Subcutaneous abdominal adipose tissue (tissue), 5 donors: ENCODE data around the gene ZNF92.
"Not testable (repeated sequence)": the region's sequence is repeated elsewhere in the genome, so short reads cannot be mapped to it uniquely, and the experiment has no call there.

Source experiments
- H3K27ac ChIP-seq: one replicate; pipeline ENCODE4 v1.7.0; 2013; ENCODE audit warnings: low read depth, mild to moderate bottlenecking, inconsistent platforms, low read length, moderate library complexity
- H3K27me3 ChIP-seq, 5 donors: one replicate each; pipeline ENCODE4 v1.7.0; 2013; ENCODE audit warnings: low read length in 5 of 5, inconsistent platforms in 1 of 5; ENCODE audit not compliant: control insufficient read depth in 5 of 5, insufficient read depth in 4 of 5
- H3K36me3 ChIP-seq, 5 donors: one replicate each; pipeline ENCODE4 v1.7.0; 2013; ENCODE audit warnings: low read length in 5 of 5; ENCODE audit not compliant: control insufficient read depth in 5 of 5, insufficient read depth in 5 of 5
- H3K4me1 ChIP-seq, 5 donors: one replicate each; pipeline ENCODE4 v1.7.0; 2013; ENCODE audit warnings: low read length in 5 of 5, mild to moderate bottlenecking in 3 of 5, moderate library complexity in 1 of 5; ENCODE audit not compliant: control insufficient read depth in 5 of 5, insufficient read depth in 5 of 5
- H3K4me3 ChIP-seq, 5 donors: one replicate each; pipeline ENCODE4 v1.7.0; 2013; ENCODE audit warnings: low read length in 5 of 5, low read depth in 1 of 5
- H3K9ac ChIP-seq, 5 donors: one replicate each; pipeline ENCODE4 v1.7.0; 2013; ENCODE audit warnings: low read length in 5 of 5, mild to moderate bottlenecking in 4 of 5, moderate library complexity in 3 of 5
- H3K9me3 ChIP-seq, 5 donors: one replicate each; pipeline ENCODE4 v1.7.0; 2013; ENCODE audit warnings: low read length in 5 of 5; ENCODE audit not compliant: control insufficient read depth in 5 of 5
- donor health status: healthy.
- donor health status: healthy.
- donor health status: healthy.
- donor health status: healthy.
- donor health status: healthy.

ZNF92 gene

DNA sequence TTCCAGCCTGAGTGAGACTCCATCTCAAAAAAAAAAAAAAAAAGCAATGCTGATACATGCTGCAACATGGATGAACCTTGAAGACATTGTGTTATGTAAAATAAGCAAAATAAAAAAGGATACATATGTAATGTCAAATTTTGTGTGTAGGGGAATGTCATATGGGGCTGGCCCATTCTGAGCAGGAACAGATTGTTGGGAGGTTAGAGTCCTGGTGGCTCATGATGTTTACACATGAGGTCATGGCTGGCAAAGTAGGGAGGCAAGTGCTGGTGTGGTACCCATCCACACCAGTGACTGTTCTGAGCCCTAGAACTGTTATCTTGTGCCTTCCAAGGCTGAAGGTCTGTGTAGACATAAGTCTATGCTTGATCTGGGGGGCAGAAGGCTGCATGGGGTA, 37.6 kb downstream of the ZNF92 start:
- H3K27me3 ChIP-seq, result no peaks in the 10 kb centered on the region
- H3K36me3 ChIP-seq, result no peaks in the 10 kb centered on the region
- no peak overlapping the region for H3K27ac ChIP-seq
- no peak overlapping the region for H3K9ac ChIP-seq
- H3K9me3 ChIP-seq, result peaks cover 0 to 13% (median 2%) of the 10 kb centered on the region in 5 donors
- H3K4me3 ChIP-seq, result no peak overlapping the region
- H3K4me1 ChIP-seq, result no peaks in the 10 kb centered on the region

DNA sequence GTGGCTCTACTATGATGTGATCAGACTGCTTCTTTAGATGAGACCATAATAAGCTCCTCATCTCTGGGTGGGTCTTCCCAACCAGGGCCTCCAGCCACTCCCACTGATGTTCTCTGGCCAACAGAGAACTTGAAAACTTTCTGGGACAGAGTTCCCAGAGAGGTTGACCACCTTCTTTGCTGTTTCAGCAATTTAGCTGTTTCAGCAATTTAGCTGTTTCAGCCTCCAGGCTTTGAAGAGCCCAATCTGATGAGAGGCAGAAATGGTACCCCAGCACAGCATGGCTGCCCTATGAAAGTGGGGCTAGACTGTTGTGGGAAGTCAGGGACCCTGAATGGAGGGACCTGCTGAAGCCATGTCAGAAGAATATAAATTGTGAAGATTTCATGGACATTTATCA, 49.0 kb downstream of the ZNF92 start:
- no peak overlapping the region for H3K4me3 ChIP-seq
- no peak overlapping the region for H3K9ac ChIP-seq
- no peaks in the 10 kb centered on the region for H3K4me1 ChIP-seq
- no peak overlapping the region for H3K27ac ChIP-seq
- H3K9me3 ChIP-seq, result peaks cover 3 to 16% (median 9%) of the 10 kb centered on the region in 5 donors
- no peaks in the 10 kb centered on the region for H3K27me3 ChIP-seq
- H3K36me3 ChIP-seq, result no peaks in the 10 kb centered on the region

DNA sequence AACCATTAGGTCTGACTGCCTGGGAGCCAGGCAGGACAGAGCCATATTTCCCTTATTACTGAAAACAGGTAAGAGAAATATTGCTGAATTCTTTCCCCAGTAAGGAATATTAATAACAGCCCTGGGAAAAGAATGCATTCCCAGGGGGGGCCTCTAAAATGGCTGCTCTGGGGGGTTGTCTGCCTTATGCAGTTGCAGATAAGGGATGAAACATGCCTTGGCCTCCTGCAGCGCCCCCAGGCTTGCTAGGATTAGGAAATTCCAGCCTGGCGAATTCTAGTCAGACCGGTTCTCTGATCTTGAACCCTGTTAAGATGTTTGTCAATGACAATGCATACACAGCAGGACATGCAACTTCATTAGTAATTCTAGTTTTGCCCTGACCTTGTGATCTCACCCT, 49.6 kb downstream of the ZNF92 start:
- H3K36me3 ChIP-seq, H3K27me3 ChIP-seq, H3K4me3 ChIP-seq, H3K4me1 ChIP-seq, H3K27ac ChIP-seq, H3K9ac ChIP-seq: not testable (repeated sequence)
- H3K9me3 ChIP-seq, result peaks cover 3 to 16% (median 9%) of the 10 kb centered on the region in 5 donors

DNA sequence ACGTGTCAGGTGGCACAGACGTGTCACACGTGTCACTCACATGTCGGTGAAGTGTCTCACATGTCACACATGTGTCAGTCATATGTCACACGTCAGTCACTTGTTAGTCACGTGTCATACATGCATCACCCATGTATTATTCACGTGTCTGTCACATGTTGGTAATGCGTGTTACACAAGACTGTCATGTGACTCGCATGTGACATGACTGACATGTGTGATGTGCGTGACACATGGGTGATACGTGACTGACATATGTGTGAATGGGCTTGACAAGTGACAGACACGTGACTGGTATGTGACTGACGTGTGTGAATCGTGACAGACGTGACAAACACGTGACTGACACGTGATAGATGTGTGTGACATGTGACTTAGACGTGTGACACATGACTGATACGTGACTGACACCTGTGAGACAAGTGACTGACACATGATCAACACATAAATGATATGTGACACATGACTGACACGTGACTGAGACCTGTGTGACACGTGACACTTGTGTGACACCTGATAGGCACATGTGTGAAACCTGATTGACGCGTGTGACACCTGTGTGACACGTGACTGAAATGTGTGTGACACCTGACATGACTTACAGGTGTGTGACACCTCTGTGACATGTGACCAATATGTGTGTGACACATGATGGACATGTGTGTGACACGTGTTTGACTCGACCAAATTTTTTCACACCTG, 56.1 kb downstream of the ZNF92 start:
- Histone ChIP-seq H3K4me3 (no peak overlapping the region), H3K9ac (no peak overlapping the region), H3K9me3 (peaks cover 0 to 17% (median 0%) of the 10 kb centered on the region in 5 donors)

DNA sequence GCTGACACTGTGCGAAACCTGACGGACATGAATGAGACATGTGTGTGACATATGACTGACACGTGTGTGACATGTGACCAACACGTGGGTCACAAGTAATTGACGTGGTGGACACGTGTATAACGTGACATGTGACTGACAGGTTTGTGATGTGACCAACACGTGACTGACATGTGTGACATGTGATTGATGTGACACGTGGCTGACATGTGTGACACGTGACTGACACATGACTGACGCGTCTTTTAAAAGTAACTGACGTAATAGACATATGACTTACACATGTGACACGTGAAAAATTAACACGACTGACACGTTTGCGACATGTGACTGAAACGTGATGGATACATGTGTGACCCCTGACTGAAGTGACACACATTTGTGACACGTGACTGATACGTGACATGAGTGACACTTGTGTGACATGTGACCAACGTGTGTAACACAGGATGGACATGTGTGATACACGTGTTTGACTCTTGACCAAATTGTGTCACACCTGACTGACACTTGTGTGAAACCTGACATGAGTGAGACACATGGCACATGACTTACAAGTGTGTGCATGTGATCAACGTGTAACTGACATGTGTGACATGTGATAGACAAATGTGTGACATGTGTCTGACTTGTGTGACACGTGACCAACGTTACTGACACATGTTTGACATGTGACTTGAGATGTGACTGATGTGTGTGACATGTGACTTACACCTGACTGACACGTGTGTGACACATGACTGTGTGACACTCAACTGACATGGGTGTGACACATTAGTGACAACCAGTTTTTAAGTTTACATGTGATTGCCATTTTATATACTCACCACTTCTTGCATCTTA, 56.9 kb downstream of the ZNF92 start:
- Histone ChIP-seq H3K36me3 (no peaks in the 10 kb centered on the region), H3K9ac (no peak overlapping the region), H3K4me1 (no peaks in the 10 kb centered on the region), H3K27me3 (no peaks in the 10 kb centered on the region), H3K27ac (no peak overlapping the region), H3K4me3 (no peak overlapping the region), H3K9me3 (peaks cover 0 to 17% (median 0%) of the 10 kb centered on the region in 5 donors)

More for the DNA sequence above, 56.1 kb downstream of the ZNF92 start:
- Histone ChIP-seq H3K27ac (no peak overlapping the region), H3K27me3 (no peaks in the 10 kb centered on the region), H3K4me1 (no peaks in the 10 kb centered on the region), H3K36me3 (no peaks in the 10 kb centered on the region)

DNA sequence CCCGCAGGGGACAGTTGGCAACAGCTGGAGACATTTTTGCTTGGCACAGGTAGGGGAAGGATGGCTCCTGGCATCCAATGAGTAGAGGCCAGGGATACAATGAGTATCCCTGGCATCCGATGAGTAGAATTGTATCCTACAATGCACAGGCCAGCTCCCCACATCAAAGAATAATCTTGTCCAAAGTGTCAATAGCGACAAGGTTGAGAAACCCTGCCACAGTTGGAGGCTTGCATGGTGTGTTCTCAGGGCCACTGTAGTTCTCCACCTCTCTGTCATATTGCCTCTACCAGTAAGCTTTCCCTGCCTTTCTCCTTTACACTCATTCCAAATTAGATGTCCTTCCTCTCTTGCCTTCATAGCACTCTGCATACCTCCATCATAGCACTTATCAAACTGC, 60.7 kb downstream of the ZNF92 start:
- Histone ChIP-seq H3K9me3 (peaks cover 0 to 12% (median 0%) of the 10 kb centered on the region in 5 donors), H3K36me3 (no peaks in the 10 kb centered on the region), H3K27ac (no peak overlapping the region), H3K27me3 (no peaks in the 10 kb centered on the region), H3K4me3 (no peak overlapping the region), H3K9ac (no peak overlapping the region), H3K4me1 (peaks cover 0 to 2% (median 0%) of the 10 kb centered on the region in 5 donors)

DNA sequence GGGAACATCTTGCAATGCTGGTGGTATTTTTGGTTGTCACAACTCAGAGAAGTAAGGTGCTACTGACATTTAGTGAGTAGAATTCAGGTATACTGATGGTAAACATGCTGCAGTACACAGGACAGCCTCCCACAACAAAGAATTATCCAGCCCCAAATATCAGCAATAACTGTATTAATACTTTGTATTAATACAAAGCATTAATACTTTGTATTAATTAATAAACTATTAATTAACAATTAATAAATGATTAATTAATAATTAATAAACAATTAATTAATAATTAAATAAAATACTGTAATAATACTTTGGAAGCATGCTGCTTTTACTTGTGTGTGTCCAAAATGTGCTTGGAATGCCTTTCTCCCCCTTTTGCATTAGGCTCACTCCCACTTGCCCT, 62.5 kb downstream of the ZNF92 start:
- H3K27ac ChIP-seq, result no peak overlapping the region
- no peak overlapping the region for H3K9ac ChIP-seq
- H3K36me3 ChIP-seq, result no peaks in the 10 kb centered on the region
- H3K4me3 ChIP-seq, result no peak overlapping the region
- peaks cover 0 to 2% (median 0%) of the 10 kb centered on the region in 5 donors for H3K4me1 ChIP-seq
- no peaks in the 10 kb centered on the region for H3K27me3 ChIP-seq
- H3K9me3 ChIP-seq, result no peaks in the 10 kb centered on the region

DNA sequence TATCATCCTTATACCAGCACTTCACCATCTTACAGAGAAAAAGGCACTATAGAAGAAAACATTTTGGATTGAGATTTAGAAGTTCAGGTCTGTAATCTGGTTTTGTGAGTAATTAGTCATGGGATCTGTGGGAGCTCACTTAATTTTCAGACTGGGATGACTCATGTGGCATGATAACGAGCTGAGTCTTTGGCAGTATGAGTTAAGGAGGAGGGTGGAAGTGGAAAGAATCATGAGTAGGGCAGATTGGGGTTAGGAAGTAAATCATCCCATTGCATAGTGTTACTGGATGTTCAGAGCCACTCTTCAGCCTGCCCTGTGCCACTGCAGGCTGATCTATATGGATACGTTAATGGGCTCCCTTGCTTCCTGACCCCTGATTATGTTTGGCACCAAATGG, 64.9 kb downstream of the ZNF92 start:
- Histone ChIP-seq H3K27ac (no peak overlapping the region), H3K9ac (no peak overlapping the region), H3K27me3 (no peaks in the 10 kb centered on the region), H3K9me3 (no peaks in the 10 kb centered on the region), H3K4me1 (peaks cover 0 to 2% (median 0%) of the 10 kb centered on the region in 5 donors), H3K36me3 (no peaks in the 10 kb centered on the region), H3K4me3 (no peak overlapping the region)

DNA sequence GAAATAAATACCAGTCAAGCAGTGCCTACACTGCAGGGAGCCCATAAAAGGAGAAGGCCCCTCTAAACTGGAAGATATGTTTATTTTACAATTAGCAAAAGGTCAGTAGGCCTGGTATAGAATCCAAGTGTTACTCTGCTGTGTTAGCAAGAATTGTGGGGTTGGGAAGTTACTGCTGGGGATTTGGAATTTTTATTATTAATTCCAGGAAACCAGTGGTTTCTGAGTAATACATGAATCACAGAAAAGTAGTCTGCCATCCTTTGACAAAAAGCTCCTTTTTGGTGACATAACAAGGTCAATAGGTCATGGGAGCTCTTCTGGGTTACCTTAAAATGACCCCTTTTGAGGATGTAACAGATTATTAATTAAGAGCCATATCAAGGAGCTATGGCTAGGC, 67.4 kb downstream of the ZNF92 start:
- Histone ChIP-seq H3K27me3 (no peaks in the 10 kb centered on the region), H3K4me1 (peaks cover 0 to 2% (median 0%) of the 10 kb centered on the region in 5 donors), H3K4me3 (no peak overlapping the region), H3K9me3 (no peaks in the 10 kb centered on the region), H3K36me3 (no peaks in the 10 kb centered on the region), H3K27ac (no peak overlapping the region), H3K9ac (no peak overlapping the region)

DNA sequence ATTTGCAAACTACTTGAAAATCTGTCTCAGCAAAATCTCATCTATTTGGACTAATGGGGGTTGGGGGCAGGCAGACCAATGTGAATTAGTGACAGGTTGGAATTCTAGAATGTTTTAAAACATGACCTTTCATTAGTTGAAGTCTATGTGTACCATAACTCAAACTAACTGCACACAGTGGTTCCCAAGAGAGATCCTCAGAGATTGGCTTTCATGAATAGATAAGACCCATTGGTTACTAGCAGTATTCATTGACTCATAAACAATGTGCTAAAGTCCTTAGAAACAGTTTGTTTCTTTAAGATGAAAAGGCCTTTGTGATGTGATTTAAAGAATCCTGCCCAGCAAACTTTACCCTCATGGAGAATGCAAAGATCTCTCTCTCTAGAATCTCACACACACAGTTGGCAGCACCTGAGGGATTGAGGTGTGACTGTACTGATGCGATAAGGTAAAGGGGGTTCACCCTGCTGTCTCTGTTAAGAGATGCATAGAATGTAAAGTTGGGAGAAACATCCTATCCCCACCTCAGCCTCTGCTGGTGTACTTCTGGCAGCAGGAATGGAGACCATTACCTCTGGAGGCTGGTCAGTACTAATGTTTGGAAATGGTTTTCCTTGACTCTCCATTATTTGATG, 70.7 kb downstream of the ZNF92 start:
- no peaks in the 10 kb centered on the region for H3K36me3 ChIP-seq
- H3K4me1 ChIP-seq, result peaks cover 0 to 2% (median 0%) of the 10 kb centered on the region in 5 donors
- H3K9ac ChIP-seq, result no peak overlapping the region
- no peaks in the 10 kb centered on the region for H3K27me3 ChIP-seq
- no peak overlapping the region for H3K27ac ChIP-seq
- peaks cover 0 to 3% (median 0%) of the 10 kb centered on the region in 5 donors for H3K9me3 ChIP-seq
- H3K4me3 ChIP-seq, result no peak overlapping the region
